BLaER1 treated with 17β-estradiol and CSF1 and Interleukin-3, amounts not matched to agents 10 nM and 100 nM (cell line): ENCODE results near the gene HLA-DRB1.
"Not testable (repeated sequence)": the region's sequence is repeated elsewhere in the genome, so short reads cannot be mapped to it uniquely, and the experiment has no call there.

ENCODE experiments used
- H3K27ac ChIP-seq, 11 experiments: shearing (Covaris generic); formaldehyde crosslinking; 2 replicates each; pipeline ENCODE4 v1.8.1; 2022
- H3K27me3 ChIP-seq, 11 experiments: shearing (Covaris generic); formaldehyde crosslinking; 2 replicates each; pipeline ENCODE4 v1.8.1; 2022
- H3K36me3 ChIP-seq, 11 experiments: shearing (Covaris generic); formaldehyde crosslinking; 2 replicates each; pipeline ENCODE4 v1.8.1; 2022
- H3K4me1 ChIP-seq, 10 experiments: shearing (Covaris generic); formaldehyde crosslinking; 2 replicates each; pipeline ENCODE4 v1.8.1; 2022
- H3K4me2 ChIP-seq, 11 experiments: shearing (Covaris generic); formaldehyde crosslinking; 2 replicates each; pipeline ENCODE4 v1.8.1; 2022
- H3K4me3 ChIP-seq, 10 experiments: shearing (Covaris generic); formaldehyde crosslinking; 2 replicates each; pipeline ENCODE4 v1.8.1; 2022
- H3K9ac ChIP-seq, 11 experiments: shearing (Covaris generic); formaldehyde crosslinking; 2 replicates each; pipeline ENCODE4 v1.8.1; 2022
- H3K9me3 ChIP-seq, 11 experiments: shearing (Covaris generic); formaldehyde crosslinking; replicated peaks in 1 of 11; 2 replicates each; pipeline ENCODE4 v1.8.1; 2022
- H4K20me1 ChIP-seq, 11 experiments: shearing (Covaris generic); formaldehyde crosslinking; 2 replicates each; pipeline ENCODE4 v1.8.1; 2022
- Cebpa-rat ChIP-seq, 11 experiments: shearing (Covaris generic); IDR thresholded peaks; 2 replicates each; pipeline ENCODE4 v1.8.1; 2022

The HLA-DRB1 gene

DNA sequence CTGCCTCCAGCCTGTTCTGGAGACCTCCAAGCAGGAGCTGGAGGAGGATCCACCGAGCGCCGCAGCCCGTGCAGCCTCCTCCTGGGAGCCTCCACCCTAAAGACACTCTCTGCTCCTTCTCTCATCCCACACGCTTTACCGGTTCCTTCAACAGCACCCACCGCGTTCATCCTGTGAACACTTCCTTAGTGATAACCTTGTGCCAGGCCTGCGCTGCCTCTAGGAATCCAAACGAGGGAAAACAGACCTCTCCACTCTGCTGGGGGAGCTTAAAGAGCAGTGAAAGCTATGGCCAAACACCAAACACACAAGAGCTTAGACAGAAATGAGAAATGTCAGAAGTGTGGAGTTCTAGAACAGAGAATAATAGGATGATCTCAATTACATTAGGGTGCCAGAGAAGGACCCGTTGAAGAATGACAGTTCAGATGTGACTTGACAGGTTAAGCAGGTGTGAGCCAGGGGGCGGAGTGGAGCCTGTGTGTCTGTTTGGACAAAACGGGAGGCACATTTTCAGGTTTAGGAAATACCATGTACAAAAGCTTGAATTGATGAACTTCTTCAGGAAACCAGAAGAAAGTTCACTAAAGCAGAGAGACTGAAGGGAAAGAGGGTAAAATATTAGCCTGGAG is 31.1 kb downstream of the HLA-DRB1 start:
- Histone ChIP-seq H3K4me1 (no peaks in the 10 kb centered on the region), H3K36me3 (no peaks in the 10 kb centered on the region), H3K27ac (no peak overlapping the region), H3K9me3 (no peaks in the 10 kb centered on the region), H4K20me1 (no peaks in the 10 kb centered on the region), H3K9ac (no peak overlapping the region), H3K27me3 (no peaks in the 10 kb centered on the region), H3K4me2 (no peak overlapping the region), H3K4me3 (no peak overlapping the region)
- no peak for TF ChIP-seq Cebpa-rat (IDR thresholded peaks at IDR 0.05)

DNA sequence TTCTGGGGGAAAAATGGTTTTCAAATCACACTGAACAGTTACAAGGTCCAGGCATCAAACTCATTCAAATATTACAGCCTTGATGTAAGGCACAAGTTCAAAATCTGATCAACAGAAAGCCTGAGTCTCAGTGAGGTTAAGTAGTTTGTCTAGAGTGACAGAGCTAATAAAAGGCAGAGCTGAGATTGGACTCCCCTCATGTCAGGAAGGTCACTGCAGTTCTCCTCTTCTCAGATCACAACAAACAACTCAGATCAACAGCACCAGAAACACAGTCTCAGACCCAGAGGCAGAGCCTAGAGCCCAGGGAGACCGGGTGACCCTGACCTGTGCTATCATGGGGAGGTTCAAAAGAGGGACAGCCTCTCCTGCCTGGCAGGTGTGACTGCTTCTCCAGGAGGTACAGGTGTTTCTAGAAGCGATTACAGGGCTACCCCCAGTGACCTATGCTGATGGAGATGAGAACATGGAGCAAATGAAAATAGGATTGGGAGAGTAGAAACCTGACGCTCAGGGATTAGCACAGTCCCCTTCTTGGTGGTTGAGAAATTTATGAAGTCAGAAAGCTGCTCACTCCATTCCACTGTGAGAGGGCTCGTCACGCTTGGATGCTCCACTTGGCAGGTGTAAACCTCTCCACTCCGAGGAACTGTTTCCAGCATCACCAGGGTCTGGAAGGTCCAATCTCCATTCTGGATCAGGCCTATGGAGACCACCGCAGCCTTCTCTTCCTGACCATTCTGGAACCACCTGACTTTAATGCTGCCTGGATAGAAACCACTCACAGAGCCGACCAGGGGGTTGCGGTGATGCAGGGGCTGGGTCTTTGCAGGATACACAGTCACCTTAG is 35.3 kb downstream of the HLA-DRB1 start:
- no peak for TF ChIP-seq Cebpa-rat (IDR thresholded peaks at IDR 0.05)
- Histone ChIP-seq H3K4me3 (no peak overlapping the region), H3K27me3 (no peaks in the 10 kb centered on the region), H3K4me1 (no peaks in the 10 kb centered on the region), H3K9me3 (no peaks in the 10 kb centered on the region), H3K27ac (no peak overlapping the region), H3K4me2 (no peak overlapping the region), H4K20me1 (no peaks in the 10 kb centered on the region), H3K36me3 (peaks cover 0 to 7% (median 0%) of the 10 kb centered on the region in 11 experiments; a peak in 4 of 22 replicates), H3K9ac (no peak overlapping the region)

DNA sequence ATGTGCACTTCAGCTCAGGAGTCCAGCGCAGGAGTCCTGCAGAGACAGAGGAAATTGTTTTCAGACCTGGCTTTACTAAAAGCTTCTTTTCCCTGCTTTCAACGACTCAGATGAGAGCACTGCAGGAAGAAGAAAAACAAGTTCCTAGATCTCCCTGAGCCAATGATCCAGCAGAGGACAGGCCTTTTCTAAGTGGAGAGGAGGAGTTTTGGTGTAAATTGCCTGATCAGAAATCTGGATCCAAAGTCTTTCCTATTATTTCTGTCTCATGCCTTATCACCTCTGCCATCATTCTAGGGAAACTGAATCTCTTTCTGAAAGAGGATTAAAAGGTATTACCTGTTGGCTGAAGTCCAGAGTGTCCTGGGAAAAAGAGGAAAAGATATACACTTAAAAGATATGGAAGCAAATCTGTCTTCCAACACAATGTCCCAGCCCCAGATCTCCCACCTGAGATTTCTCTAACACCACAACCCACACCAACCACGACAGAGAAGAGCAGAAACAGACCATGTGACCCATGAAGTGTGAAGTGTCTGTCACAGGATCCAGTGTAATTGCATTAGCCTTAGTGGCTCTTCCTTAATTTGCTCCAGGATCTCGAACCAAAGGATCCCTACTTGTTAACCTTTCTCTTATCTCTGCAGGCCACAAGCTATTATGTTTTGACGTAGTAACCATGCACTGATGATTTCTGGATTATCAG is 36.5 kb downstream of the HLA-DRB1 start:
- Histone ChIP-seq H3K9ac (no peak overlapping the region), H3K9me3 (no peaks in the 10 kb centered on the region), H3K27me3 (no peaks in the 10 kb centered on the region), H3K27ac (no peak overlapping the region), H3K36me3 (peaks cover 0 to 7% (median 0%) of the 10 kb centered on the region in 11 experiments; a peak in 4 of 22 replicates), H3K4me2 (no peak overlapping the region), H3K4me1 (no peaks in the 10 kb centered on the region), H3K4me3 (no peak overlapping the region), H4K20me1 (no peaks in the 10 kb centered on the region)
- no peak for TF ChIP-seq Cebpa-rat (IDR thresholded peaks at IDR 0.05)

GRCh38 chr6:32551410-32551809 is 38.2 kb downstream of the HLA-DRB1 start:
- H3K4me2 ChIP-seq: no peak overlapping the region
- no peaks in the 10 kb centered on the region for H3K9me3 ChIP-seq
- no peaks in the 10 kb centered on the region for H4K20me1 ChIP-seq
- no peak for TF ChIP-seq Cebpa-rat (IDR thresholded peaks at IDR 0.05)
- no peak overlapping the region for H3K27ac ChIP-seq
- no peaks in the 10 kb centered on the region for H3K4me1 ChIP-seq
- peaks cover 0 to 7% (median 0%) of the 10 kb centered on the region in 11 experiments; a peak in 4 of 22 replicates for H3K36me3 ChIP-seq
- no peaks in the 10 kb centered on the region for H3K27me3 ChIP-seq
- no peak overlapping the region for H3K4me3 ChIP-seq
- no peak overlapping the region for H3K9ac ChIP-seq

- no peak overlapping the region for H3K4me2 ChIP-seq
- H3K4me1 ChIP-seq: no peaks in the 10 kb centered on the region
- peaks cover 0 to 15% (median 4%) of the 10 kb centered on the region in 11 experiments; a peak in 9 of 22 replicates for H3K9me3 ChIP-seq
- H3K27ac ChIP-seq: no peak overlapping the region
- H3K4me3 ChIP-seq: no peak overlapping the region
- no peaks in the 10 kb centered on the region for H3K36me3 ChIP-seq
- no peak overlapping the region for H3K9ac ChIP-seq
- no peak for TF ChIP-seq Cebpa-rat (IDR thresholded peaks at IDR 0.05)
- no peaks in the 10 kb centered on the region for H4K20me1 ChIP-seq
- H3K27me3 ChIP-seq: no peaks in the 10 kb centered on the region
Measured at GRCh38 chr6:32539839-32540238, 49.8 kb downstream of the HLA-DRB1 start.

DNA sequence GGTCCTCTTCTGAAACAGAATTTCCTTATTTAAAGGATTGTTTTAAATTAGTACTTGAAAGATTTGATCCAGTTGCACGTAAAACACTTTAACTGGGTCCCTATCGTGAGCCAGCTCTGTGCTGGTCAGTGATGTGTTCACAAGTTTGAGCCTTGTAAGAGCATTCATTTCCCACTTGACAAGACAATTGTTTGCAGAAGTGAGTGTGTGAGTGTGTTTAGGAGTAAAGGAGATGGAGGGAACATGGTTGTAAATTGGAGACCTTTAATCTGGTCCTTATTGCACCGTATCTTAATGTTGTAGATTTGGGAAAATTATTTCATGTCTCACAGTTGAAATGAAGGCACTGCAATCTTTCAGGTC is 59.2 kb downstream of the HLA-DRB1 start:
- not testable (repeated sequence) for H3K4me3 ChIP-seq, H3K4me2 ChIP-seq, H3K27ac ChIP-seq

DNA sequence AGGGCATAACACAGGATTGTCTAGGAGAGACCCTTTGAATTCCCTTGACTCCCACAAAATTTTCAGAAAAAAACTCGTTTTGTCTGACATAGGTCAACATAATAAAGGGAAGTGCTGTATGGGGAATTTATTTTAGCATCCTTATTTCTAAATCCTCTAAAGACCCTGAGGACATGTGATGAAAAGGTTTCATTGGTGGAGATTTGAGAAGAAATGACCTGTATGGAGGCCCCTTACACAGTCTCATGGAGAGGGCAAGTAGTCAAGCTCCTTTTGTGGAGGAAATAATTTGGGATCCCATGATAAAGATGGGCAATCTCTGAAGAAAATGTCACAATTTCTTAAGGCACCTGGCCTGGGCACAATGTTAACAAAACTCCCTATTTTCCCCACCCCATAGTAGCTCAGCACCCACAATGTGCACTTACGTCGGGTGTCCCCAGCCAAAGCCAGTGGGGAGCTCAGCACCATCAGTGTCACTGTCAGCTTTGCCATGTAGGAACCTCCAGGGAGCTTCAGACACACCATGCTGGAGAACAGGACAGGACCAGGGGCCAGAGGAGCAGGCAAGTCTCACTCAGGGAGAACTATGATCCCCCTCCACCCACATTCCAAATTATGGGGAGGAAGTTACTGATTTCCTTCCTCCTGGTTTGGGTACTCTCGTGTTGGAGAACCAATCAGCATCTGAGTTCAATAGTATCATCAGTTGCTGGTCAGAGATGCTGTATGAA is 59.8 kb downstream of the HLA-DRB1 start, which contains the start of gene HLA-DRB5:
TSS of gene HLA-DRB5 (minus strand) at position 591 of the 734 bp plus-strand sequence. CDS start at position 528, 63 bp downstream.
- TF ChIP-seq Cebpa-rat (IDR thresholded peaks at IDR 0.05): no peak
- Histone ChIP-seq H3K27ac (peak within 1 kb of the TSS in 10 of 11 experiments; percentile 18 to 80 (median 66); a peak in 18 of 22 replicates), H3K4me3 (peak within 1 kb of the TSS in 6 of 10 experiments; percentile 24 to 58 (median 38); a peak in 6 of 20 replicates), H4K20me1 (no peaks in the 10 kb centered on the region), H3K4me2 (peak within 1 kb of the TSS; percentile 23 to 56 (median 46); a peak in 17 of 22 replicates), H3K36me3 (no peaks in the 10 kb centered on the region), H3K9me3 (no peaks in the 10 kb centered on the region), H3K9ac (peak within 1 kb of the TSS in 6 of 11 experiments; percentile 6 to 63 (median 46); a peak in 4 of 22 replicates), H3K4me1 (peaks cover 4 to 6% (median 5%) of the 10 kb centered on the region in 10 experiments; a peak in 10 of 20 replicates), H3K27me3 (no peaks in the 10 kb centered on the region)

More for the DNA sequence above, 59.2 kb downstream of the HLA-DRB1 start:
- not testable (repeated sequence) for H3K27me3 ChIP-seq, H3K4me1 ChIP-seq, H3K9ac ChIP-seq, H3K36me3 ChIP-seq, H3K9me3 ChIP-seq, H4K20me1 ChIP-seq
